Stimulated activated CD8-positive, alpha-beta memory T cell treated with anti-CD3 and anti-CD28 coated beads, Interleukin-15, amount 100 ng/mL, for 24 hours (primary cell): ENCODE measurements around the gene ACOX3.

ENCODE experiments used
- DNase-seq: peaks from one replicate; pipeline ENCODE4 v3.0.0-alpha.2; 2020; ENCODE audit warnings: low read depth

The ACOX3 gene

DNA sequence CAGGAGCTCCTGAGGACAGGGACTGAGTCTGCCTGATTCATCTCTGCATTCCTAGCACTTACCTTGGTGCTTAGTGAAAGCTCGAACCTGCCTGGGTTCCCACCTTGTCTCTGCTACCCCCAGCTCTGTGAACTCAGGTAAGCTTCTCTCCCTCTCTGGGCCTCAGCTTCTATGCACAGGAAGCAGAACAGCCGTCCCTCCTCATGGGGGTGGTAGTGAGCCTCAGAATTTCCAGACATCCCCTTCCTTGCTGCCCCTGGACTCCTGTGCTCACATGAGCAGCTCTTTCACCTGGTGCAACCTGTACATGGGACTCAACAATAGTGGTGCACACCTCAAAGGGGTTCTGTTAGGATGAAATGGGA is 120.2 kb downstream of the ACOX3 start:
- DNase-seq, result no peak

DNA sequence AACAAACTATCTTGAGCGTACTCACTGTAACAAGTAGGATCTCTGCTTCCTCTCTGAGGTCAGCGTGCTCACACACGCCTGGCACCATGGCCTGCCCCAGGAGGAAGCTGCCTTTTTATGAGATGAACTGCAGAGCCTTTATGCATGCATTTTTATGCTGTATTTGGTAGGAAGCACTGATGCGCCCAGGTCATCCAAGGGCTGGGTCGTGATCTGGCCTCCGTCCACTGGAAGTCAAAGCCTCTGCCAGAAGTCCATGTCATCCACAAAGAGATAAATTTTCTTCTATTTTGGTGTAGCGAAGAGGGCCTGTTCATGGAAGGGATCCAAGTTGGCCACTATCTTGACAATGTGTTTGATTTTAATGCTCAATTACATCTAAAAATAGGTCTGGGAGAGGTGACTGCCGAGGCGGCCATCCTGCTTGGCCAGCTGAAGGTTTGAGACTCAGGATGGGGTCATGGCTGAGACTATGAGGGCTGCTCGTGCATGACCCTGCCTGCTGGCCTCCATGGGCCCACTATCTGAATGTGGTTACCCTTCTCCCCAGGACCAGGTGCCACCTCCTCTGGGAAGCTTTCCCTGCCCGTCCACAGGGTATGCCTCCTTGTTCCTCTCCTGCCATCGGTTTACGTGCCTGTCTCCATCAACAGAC is 120.7 kb downstream of the ACOX3 start:
- no peak for DNase-seq

DNA sequence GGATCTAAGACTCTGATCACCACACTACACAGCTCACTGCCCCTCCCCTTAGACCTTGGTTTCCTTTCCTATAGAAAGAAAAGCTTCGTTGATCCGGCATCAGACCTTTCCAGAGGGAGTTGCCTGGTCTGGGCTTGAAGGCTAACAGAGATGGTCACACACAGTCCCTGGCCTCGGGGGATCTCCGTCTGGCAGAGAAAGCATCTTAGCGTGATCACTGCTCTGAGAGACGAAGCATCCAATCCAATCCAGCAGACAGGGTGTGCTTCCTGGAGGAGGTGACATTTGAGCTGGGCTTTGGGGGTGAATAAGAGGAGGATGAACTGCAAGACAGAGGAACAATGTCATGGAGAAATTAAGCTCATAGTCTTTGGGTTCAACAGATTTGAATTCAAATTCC is 121.5 kb downstream of the ACOX3 start:
- DNase-seq, result no peak

DNA sequence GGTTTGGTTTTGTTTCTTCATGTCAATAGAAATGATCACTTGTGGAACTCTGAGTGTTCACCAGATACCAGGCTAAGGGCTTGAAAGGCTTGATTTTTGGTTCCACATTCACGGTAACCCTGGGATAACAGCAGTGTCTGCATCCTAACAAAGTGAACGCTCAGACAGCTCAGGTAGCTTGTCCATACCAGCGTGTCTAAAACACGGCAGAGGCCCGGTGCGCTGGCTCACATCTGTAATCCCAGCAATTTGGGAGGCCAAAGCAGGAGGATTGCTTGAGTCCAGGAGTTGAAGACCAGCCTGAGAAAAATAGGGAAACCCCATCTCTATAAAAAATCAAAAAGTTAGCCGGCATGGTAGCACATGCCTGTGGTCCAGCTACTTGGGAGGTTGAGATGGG is 122.0 kb downstream of the ACOX3 start:
- no peak for DNase-seq

DNA sequence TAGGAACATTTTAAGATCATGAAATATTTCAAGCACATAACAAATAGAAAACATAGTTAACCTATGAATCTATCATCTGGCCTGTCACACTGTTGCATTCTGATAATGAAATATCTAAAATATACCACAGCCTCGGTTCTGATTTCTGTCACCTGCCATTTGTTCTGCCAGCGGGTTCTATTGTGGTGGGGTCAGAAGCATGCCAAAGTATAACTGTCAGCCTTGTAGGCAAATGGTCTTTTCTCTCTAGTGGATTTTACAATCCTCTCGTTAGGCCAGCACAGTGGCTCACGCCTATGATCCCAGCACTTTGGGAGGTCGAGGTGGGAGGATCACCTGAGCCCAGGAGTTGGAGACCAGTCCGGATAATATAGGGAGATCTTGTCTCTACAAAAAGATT is 123.0 kb downstream of the ACOX3 start:
- no peak for DNase-seq

DNA sequence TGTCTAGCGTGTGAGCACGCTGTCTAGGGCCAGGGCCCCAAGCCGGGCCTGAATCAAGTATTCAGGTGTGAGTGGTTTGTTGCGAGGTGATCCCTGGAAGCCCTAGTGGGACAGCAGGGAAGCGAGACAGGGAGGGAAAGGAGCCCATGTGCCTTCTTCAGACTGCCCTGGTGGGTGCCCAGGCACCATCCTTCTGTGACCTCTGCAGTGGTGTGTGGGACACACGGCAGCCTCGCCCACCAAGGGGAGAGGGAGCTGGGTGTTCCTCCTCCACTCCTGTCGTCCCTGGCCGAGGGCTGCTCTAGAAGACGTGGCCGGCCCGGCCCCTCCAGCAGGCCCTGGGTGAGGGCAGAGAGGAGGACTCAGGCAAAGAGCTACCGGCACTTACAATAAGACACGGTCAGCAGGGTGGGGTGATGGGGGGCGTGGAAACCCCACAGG is 123.6 kb downstream of the ACOX3 start:
- DNase-seq, result no peak
